HepG2 (cell line): ENCODE measurements around the gene TMEM14A. TPM values are rescaled to one million over a fixed set of nuclear protein-coding genes. Genes with fewer than 3 reads are reported as not detected.
A peak's percentile ranks its signal among the peaks of the same experiment; 100 is the strongest.

Source experiments
- ATM ChIP-seq: fragments of 450-650 bp; IDR thresholded peaks from 2 replicates; pipeline ENCODE4 v1.7.1; 2017; ENCODE audit warnings: mild to moderate bottlenecking, borderline replicate concordance
- EP300 ChIP-seq, 3 experiments: sonication (generic) in 1 of 3; formaldehyde crosslinking in 1 of 3; IDR thresholded peaks; 2 replicates each; pipeline versions ENCODE4 v1.5.1 to v1.6.1; 2011 to 2020; ENCODE audit warnings: low read depth in 2 of 3, low read length in 2 of 3, borderline replicate concordance in 1 of 3, improper control_type of control experiment in 1 of 3, mild to moderate bottlenecking in 1 of 3, missing genetic modification reagents in 1 of 3, moderate library complexity in 1 of 3
- ERF ChIP-seq: IDR thresholded peaks from 2 replicates; pipeline ENCODE4 v1.6.1; 2018; ENCODE audit warnings: missing biosample characterization, missing genetic modification reagents
- FOXA1 ChIP-seq, 2 experiments: fragments of 450-650 bp in 1 of 2; sonication (generic) in 1 of 2; formaldehyde crosslinking in 1 of 2; IDR thresholded peaks; 2 replicates each; pipeline versions ENCODE4 v1.4.0 to v1.6.1; 2016 to 2020; ENCODE audit warnings: missing genetic modification reagents in 1 of 2
- GMEB1 ChIP-seq: sonication (generic); formaldehyde crosslinking; IDR thresholded peaks from 2 replicates; pipeline ENCODE4 v1.5.1; 2020; ENCODE audit warnings: missing genetic modification reagents, mild to moderate bottlenecking, borderline replicate concordance
- HOXA3 ChIP-seq: sonication (generic); formaldehyde crosslinking; IDR thresholded peaks from 2 replicates; pipeline ENCODE4 v1.5.0; 2020; ENCODE audit warnings: missing genetic modification reagents
- KAT2B ChIP-seq: fragments of 150-350 bp; IDR thresholded peaks from 2 replicates; pipeline ENCODE4 v1.6.1; 2014; ENCODE audit warnings: low read depth, low read length, borderline replicate concordance
- KLF12 ChIP-seq: sonication (generic); formaldehyde crosslinking; IDR thresholded peaks from 2 replicates; pipeline ENCODE4 v1.4.0; 2020; ENCODE audit warnings: missing genetic modification reagents, borderline replicate concordance
- NCOA5 ChIP-seq: sonication (generic); formaldehyde crosslinking; IDR thresholded peaks from 2 replicates; pipeline ENCODE4 v1.4.0; 2020; ENCODE audit warnings: missing genetic modification reagents
- NFIB ChIP-seq: sonication (generic); formaldehyde crosslinking; IDR thresholded peaks from 2 replicates; pipeline ENCODE4 v1.9.0; 2021; ENCODE audit warnings: missing genetic modification reagents, mild to moderate bottlenecking, borderline replicate concordance
- RARA ChIP-seq: IDR thresholded peaks from 2 replicates; pipeline ENCODE4 v1.6.1; 2016; ENCODE audit warnings: missing genetic modification reagents, missing compliant biosample characterization
- TARDBP ChIP-seq: sonication (generic); formaldehyde crosslinking; IDR thresholded peaks from 2 replicates; pipeline ENCODE4 v1.8.0; 2022; ENCODE audit warnings: mild to moderate bottlenecking, missing genetic modification reagents
- ZNF160 ChIP-seq: sonication (generic); formaldehyde crosslinking; IDR thresholded peaks from 2 replicates; pipeline ENCODE4 v1.8.0; 2022; ENCODE audit warnings: mild to moderate bottlenecking, inconsistent platforms, missing genetic modification reagents
- ZNF597 ChIP-seq: sonication (generic); formaldehyde crosslinking; IDR thresholded peaks from 2 replicates; pipeline ENCODE4 v1.5.0; 2020; ENCODE audit warnings: missing genetic modification reagents
- ZZZ3 ChIP-seq: sonication (generic); formaldehyde crosslinking; IDR thresholded peaks from 2 replicates; pipeline ENCODE4 v1.4.0; 2020; ENCODE audit warnings: missing genetic modification reagents, mild to moderate bottlenecking, borderline replicate concordance
- polyA plus RNA-seq, 8 experiments: library from polyadenylated mRNA; depleted of rRNA in 3 of 8; stranded (reverse) in 7 of 8; unstranded in 1 of 8; fragments of >200 nt; fragmentation: Illumina TruSeq in 4 of 8; extraction: Trizol in 4 of 8; gene quantifications; 2 replicates each; pipeline versions ENCODE4 v1.2.1 to v1.2.3, GENCODE V29; 2011 to 2016; ENCODE audit warnings: low read depth in 4 of 8, missing spikeins in 1 of 8, mixed read lengths in 1 of 8; ENCODE audit not compliant: insufficient read depth in 1 of 8
- total RNA-seq, 5 experiments: library from RNA; depleted of rRNA; stranded (reverse); fragments of >200 nt; fragmentation: Illumina TruSeq; extraction: Trizol; gene quantifications; 2 replicates each; pipeline ENCODE4 v1.2.3, GENCODE V29; 2016; ENCODE audit warnings: low read depth in 1 of 5
- TF ChIP-seq, protein P1 (sequence below): sonication (generic); formaldehyde crosslinking; IDR thresholded peaks from 2 replicates; pipeline ENCODE4 v1.5.0; 2020; ENCODE audit warnings: missing genetic modification reagents
- TF ChIP-seq, protein P2 (sequence below): sonication (generic); formaldehyde crosslinking; IDR thresholded peaks from 2 replicates; pipeline ENCODE4 v1.8.1; 2023; ENCODE audit warnings: missing genetic modification reagents, mild to moderate bottlenecking, borderline replicate concordance
- TF ChIP-seq, protein P3 (sequence below): sonication (generic); formaldehyde crosslinking; IDR thresholded peaks from 2 replicates; pipeline ENCODE4 v1.5.0; 2020; ENCODE audit warnings: mild to moderate bottlenecking, missing genetic modification reagents, borderline replicate concordance
- TF ChIP-seq, protein P4 (sequence below): sonication (generic); formaldehyde crosslinking; IDR thresholded peaks from 2 replicates; pipeline ENCODE4 v1.4.0; 2020; ENCODE audit warnings: missing genetic modification reagents

The TMEM14A gene
- total and polyA plus RNA-seq, 2 of the 13 experiments (the other 11 are each of a cell fraction or from before 2014, with no cell fraction given) = 24.6 to 73.7 TPM

DNA sequence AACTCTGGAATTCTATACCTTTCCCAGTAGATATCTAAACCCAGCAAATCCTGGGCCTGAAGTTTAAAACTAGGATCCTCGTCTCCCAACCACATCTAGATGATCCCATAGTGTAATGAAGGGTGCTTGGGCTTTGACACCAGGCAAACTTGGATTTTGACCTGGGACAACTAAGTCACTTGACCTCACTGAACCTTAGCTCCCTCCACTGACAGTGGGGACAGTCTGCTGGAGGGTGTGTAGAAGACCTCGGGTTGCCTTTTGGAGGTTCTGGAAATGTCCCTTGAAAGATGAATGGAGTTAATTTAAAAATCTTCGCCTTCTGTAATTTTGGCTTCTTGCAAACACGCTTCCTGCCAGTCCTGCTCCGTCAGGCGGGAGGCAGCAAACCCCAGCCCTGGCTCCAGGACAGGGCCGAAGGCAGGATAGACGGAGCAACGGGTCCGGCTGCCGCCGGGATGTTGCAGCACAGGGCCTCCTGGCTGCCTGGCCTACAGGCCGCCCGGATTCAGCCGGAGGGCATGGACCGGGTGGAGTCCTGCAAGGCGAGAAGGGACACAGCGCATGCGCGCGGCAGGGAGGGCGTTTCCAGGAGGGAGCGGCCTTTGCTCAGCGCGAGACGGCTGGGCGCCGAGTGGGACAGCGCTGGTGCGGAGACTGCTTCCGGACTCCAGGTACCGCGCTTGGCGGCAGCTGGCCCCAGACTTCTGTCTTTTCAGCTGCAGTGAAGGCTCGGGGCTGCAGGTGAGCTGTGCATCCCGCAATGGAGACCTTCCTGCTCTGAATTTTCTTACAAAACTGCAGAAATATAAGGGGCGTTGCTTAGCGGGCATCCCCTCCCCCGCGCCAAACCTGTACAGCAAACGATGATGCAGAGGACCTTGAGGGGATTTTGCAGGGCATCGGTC lies at the start of gene TMEM14A (continued):
- TF ChIP-seq KAT2B = no peak
- no peak for TF ChIP-seq ZNF597
- TF ChIP-seq ATM = no peak
- peak; percentile 62; the same call in 1 of the 2 replicates for TF ChIP-seq GMEB1 (CRISPR knock-in tag)
- peak; percentile 85 for TF ChIP-seq HOXA3
- TF ChIP-seq, protein P1, sequence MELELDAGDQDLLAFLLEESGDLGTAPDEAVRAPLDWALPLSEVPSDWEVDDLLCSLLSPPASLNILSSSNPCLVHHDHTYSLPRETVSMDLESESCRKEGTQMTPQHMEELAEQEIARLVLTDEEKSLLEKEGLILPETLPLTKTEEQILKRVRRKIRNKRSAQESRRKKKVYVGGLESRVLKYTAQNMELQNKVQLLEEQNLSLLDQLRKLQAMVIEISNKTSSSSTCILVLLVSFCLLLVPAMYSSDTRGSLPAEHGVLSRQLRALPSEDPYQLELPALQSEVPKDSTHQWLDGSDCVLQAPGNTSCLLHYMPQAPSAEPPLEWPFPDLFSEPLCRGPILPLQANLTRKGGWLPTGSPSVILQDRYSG (CRISPR knock-in tag) = peak; percentile 82; the same call in 1 of the 2 replicates
- TF ChIP-seq FOXA1 (IDR thresholded peaks at IDR 0.05) = no peak
- peak; percentile 18; the same call in 1 of the 2 replicates for TF ChIP-seq FOXA1 (CRISPR knock-in tag; IDR thresholded peaks at IDR 0.05)
- 0 out of 2 replicates have a peak, but pooled peaks have one; percentile 90 for TF ChIP-seq KLF12 (CRISPR knock-in tag)
- TF ChIP-seq NFIB (CRISPR knock-in tag) = no peak
- peak in 1 of 2 experiments; percentile 59; a peak in 2 of 4 replicates for TF ChIP-seq EP300 (IDR thresholded peaks at IDR 0.05; ENCODE audit: low read depth in 2 of 2, low read length in 2 of 2)
- TF ChIP-seq EP300 (CRISPR knock-in tag; IDR thresholded peaks at IDR 0.05; ENCODE audit: borderline replicate concordance) = no peak
- TF ChIP-seq, protein P2, sequence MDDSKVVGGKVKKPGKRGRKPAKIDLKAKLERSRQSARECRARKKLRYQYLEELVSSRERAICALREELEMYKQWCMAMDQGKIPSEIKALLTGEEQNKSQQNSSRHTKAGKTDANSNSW (CRISPR knock-in tag) = no peak
- TF ChIP-seq, protein P3, sequence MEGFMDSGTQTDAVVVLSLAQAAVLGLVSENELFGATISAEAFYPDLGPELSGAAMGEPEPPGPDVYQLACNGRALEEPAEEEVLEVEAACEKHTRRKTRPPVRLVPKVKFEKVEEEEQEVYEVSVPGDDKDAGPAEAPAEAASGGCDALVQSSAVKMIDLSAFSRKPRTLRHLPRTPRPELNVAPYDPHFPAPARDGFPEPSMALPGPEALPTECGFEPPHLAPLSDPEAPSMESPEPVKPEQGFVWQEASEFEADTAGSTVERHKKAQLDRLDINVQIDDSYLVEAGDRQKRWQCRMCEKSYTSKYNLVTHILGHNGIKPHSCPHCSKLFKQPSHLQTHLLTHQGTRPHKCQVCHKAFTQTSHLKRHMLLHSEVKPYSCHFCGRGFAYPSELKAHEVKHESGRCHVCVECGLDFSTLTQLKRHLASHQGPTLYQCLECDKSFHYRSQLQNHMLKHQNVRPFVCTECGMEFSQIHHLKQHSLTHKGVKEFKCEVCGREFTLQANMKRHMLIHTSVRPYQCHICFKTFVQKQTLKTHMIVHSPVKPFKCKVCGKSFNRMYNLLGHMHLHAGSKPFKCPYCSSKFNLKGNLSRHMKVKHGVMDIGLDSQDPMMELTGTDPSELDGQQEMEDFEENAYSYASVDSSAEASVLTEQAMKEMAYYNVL (CRISPR knock-in tag) = peak; percentile 87
- TF ChIP-seq ERF (CRISPR knock-in tag) = peak; percentile 78
- TF ChIP-seq RARA (CRISPR knock-in tag) = peak; percentile 51
- TF ChIP-seq NCOA5 = no peak
- TF ChIP-seq ZNF160 (CRISPR knock-in tag) = peak; percentile 94
- TF ChIP-seq, protein P4, sequence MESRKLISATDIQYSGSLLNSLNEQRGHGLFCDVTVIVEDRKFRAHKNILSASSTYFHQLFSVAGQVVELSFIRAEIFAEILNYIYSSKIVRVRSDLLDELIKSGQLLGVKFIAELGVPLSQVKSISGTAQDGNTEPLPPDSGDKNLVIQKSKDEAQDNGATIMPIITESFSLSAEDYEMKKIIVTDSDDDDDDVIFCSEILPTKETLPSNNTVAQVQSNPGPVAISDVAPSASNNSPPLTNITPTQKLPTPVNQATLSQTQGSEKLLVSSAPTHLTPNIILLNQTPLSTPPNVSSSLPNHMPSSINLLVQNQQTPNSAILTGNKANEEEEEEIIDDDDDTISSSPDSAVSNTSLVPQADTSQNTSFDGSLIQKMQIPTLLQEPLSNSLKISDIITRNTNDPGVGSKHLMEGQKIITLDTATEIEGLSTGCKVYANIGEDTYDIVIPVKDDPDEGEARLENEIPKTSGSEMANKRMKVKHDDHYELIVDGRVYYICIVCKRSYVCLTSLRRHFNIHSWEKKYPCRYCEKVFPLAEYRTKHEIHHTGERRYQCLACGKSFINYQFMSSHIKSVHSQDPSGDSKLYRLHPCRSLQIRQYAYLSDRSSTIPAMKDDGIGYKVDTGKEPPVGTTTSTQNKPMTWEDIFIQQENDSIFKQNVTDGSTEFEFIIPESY = peak; percentile 38
- peak; percentile 45; the same call in 1 of the 2 replicates for TF ChIP-seq TARDBP
- peak; percentile 52; the same call in 1 of the 2 replicates for TF ChIP-seq ZZZ3
